Stimulated activated CD4-positive, alpha-beta T cell treated with anti-CD3 and anti-CD28 coated beads, Interleukin-2, amount 100 ng/mL, for 48 hours (primary cell): ENCODE measurements around the gene C12orf75.
"Not testable (repeated sequence)": the region's sequence is repeated elsewhere in the genome, so short reads cannot be mapped to it uniquely, and the experiment has no call there.

ENCODE experiments used
- DNase-seq, 2 donors: peaks; one replicate each; pipeline ENCODE4 v3.0.0-alpha.2; 2020

The C12orf75 gene

DNA sequence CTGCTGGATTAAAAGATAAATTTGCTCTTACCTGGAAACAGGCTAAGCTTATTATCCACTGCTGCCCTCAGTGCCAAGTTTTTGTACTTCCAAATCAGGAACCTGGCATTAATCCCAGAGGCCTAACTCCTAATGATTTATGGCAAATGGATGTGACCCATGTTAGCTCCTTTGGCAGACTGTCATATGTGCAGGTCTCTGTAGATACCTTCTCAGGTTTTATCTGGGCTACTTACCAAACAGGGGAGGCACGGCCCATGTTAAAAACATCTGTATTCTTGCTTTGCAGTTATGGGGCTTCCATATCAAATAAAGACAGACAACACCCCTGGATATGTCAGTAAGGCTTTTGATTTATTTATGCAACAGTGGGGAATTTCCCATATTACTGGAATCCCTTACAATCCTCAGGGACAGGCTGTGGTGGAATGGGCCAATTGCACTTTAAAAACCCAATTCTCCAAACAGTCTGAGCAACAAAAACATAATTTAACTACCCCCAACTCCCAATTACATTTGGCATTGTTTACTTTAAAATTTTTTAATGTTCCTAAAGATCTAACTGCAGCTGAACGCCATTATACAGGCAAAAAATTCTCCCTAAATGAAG, 19.9 kb upstream of the C12orf75 start:
- DNase-seq: not testable (repeated sequence)

DNA sequence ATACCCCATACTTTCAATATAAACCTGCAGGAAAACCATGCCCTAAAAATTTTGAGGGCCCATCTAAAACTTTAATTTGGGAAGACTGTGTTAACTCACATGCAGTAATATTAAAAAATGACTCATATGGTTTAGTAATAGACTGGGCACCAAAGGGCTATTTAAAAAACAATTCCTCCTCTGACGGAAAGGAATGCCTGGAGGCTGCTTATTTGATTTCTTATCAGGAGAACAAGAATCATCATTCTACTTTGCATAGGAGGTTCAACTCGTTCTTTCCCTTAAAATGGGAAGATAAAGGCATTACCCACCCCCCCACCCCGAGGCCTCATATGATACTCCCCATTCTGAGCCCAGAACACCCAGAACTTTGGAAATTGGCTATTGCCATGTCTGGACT, 18.6 kb upstream of the C12orf75 start:
- not testable (repeated sequence) for DNase-seq

DNA sequence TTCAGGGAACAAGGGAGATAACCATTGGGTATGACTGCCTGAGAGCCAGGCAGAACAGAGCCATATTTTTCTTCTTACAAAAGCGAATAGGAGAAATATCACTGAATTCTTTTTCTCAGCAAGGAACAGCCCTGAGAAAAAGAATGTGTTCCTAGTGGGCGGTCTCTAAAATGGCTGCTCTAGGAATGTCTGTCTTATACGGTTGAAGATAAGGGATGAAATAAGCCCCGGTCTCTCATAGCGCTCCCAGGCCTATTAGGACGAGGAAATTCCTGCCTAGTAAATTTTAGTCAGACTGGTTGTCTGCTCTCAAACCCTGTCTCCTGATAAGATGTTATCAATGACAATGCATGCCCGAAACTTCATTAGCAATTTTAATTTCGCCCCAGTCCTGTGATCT, 16.7 kb upstream of the C12orf75 start:
- not testable (repeated sequence) for DNase-seq

DNA sequence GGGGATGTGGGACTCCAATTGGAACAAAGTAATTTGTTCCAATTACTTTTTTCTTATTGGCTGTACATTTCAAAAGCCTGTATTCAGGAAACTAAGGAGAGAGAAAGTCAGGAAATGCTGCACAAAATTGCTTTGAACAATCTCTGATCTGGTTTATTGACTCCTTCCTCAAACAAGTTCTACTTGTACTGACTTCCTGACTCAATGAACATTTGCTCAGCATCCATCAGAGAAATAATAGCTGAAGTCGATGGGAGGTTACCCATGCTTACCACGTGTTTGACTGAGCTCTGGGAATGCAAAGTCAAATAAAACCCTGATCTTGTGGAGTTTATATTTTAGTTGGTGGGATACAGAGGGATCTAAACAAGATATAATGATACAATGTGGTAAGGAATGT, 15.4 kb upstream of the C12orf75 start:
- DNase-seq: no peak

DNA sequence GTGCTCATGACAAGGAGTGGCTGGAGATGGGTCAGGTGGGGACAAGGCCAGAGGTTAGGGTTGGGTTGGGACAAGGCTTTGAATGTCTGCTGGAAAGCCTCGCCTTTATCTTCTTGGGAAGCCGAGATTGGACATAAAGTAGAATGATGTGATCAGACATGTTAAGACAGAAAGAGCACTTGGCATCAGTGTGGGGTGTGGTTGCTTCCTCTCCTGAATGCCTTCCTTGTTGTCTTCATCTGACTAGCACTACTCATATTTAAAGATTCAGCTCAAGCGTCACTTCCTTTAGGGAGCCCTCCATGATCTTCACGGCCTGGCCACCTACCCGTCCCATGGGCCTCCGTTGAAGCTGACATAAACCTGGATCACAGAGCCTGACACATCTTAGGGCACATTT, 14.8 kb upstream of the C12orf75 start:
- no peak for DNase-seq

DNA sequence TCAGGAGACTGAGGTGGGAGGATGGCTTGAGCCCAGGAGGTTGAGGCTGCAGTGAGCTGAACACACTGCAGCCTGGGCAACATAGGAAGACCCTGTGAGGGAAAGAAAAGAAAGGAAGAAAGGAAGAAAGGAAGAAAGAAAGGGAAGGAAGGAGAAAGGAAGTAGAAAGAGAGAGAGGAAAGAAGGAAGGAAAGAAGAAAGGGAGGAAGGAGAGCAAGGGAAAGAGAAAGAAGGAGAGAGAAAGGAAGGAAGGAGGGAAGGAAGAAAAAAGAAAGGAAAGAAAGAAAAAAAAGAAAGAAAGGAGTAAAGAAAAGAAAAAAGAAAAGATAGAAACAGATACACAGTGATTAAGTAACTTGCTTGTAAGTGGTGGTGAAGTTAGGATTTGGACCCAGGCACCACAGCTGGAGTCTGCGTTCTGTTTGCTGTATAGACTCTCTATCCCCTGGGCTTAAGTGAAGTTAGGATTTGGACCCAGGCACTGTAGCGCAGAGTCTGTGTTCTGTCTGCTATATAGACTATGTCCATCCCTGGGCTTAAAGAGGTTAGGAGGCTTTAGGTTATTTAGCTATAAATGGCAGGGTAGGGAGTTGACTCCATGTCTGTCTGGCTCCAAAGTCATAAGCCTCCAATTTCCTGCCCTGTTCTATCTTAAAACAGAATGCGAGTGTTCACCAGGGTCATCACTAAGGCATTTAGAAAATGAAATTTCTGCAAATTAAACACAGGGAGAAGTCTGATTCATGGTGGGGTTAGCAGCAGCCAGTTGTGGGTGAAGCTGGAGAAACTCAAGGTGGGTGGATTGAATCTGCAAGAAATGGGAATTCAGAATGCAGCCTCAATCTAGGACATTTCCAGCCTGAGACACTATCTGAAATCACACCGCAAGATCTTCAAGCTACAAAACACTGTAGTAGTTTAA, 13.3 kb upstream of the C12orf75 start:
- DNase-seq: no peak

DNA sequence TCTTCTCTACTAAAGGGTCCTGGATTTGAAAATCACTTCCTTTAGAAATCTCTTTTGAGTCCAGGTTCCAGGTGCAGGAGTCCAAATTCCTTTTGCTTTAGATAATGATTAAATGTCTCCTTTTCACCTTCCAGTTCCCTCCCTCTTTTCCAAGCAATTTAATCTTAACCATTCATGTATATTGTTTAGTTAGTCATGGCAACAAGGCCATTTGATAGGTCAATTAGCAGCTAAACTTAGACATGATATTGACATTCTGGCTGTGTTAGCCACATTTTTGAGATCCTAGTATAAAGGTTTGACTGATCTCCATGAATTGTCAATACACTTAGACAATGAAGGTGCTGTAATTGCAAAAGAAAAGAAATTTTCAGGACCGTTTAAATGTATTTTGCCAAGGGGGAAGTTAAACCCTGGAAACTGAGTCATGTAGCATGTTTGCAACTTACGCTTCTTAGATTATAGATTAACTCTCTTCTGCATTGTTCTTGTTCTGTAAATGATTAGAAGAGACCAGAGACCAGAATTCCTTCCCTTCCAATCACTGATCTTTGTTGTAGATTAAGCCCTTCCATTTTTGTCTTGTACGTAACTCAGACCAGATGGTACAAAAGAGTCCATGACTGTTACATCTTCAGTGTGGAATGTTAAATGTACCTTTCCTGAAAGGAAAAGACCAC, 12.4 kb upstream of the C12orf75 start:
- DNase-seq: no peak

DNA sequence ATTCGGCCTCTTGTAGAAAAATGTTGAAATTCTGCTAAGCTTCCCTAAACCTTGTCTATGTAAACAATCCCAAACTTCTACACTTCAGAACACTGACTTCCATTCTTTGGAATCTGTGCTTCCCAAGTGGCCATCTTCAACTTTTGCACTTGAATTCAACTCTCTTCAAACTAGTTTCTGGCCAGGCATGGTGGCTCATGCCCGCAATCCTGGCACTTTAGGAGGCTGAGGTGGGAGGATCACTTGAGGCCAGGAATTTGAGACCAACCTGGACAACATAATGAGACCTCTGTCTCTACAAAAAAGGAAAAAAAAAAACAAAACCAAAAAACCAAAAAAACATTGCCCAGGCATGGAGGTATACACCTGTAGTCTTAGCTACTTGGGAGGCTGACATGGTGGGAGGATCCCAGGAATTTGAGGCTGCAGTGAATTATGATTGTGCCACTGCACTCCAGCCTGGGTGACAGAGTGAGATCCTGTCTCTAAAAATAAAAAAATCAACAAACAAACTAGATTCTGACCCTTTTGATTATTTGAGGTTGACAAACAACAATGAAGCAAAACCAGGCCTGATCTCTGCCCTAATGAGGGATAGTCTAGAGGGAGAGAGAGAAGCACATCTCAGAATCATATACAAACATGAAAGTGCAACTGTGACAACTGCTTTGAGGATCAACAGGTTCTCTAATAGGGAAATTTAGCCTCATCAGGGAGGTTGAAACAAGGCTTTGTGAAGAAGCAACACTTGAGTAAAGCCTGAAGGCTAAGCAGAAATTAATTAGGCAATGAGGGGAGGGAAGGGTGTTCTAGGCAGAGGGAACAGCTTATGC, 11.6 kb upstream of the C12orf75 start:
- no peak for DNase-seq

DNA sequence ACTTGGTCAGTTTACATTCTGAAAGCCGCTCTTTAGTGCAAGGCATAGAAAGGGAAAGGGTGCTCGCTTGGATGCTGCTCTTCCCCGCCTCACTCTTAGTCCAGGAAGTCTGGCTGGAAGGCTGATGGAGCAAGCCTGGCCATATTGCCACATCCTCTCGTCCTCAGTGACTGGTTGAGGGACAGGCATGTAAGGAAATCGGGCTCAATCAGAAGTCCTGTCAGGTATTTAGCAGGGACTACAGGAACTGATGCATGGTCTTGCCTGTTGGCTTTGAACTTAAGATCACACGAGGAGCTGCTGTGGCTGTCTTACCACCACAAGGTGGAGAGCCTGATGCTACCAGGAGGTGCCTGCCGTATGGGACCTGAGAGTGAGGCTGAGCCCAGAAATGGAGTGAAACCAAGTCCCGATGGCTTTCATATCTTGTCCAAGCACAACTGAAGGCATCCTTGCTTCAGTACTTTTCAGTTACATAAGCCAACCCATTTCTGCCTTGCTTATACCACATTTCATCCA, 10.7 kb upstream of the C12orf75 start:
- no peak for DNase-seq

DNA sequence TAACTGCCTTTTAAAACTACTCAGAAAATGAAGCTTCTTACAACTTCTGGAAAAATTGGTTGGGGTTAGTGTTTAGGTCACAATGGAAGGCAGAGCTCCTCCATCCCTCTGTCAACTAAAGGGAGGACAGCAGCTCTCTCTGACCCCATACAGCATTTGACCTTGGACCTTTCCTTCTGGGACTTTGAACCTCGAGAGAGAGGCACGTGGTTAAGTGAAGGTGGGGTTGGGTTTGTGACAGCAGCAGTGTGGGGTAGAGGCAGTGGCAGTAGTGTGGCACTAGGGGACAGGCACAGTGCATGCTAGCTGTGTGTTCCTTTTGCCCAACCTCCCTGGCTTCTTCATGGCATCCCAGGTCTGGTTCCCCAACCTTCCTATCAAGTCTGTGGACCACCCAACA, 9.4 kb upstream of the C12orf75 start:
- no peak for DNase-seq

DNA sequence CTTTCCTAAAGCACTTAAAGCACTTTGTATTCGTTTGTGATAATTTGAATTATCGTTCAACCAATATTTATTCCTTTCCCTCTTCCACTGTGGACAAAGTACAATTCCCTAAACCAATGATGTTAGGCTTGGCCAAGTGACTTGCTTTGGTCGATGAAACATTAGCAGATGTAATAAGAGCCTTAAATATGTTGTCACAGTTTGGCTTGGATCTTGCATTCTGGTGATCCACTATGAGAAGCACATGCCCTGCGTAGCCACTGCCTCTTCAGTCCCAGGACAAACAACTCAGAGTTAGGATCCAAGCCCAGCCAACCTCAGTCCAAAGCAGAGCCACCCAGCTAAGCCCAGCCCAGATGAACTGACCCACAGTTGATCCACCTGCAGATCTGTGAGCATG, 8.4 kb upstream of the C12orf75 start:
- no peak for DNase-seq

DNA sequence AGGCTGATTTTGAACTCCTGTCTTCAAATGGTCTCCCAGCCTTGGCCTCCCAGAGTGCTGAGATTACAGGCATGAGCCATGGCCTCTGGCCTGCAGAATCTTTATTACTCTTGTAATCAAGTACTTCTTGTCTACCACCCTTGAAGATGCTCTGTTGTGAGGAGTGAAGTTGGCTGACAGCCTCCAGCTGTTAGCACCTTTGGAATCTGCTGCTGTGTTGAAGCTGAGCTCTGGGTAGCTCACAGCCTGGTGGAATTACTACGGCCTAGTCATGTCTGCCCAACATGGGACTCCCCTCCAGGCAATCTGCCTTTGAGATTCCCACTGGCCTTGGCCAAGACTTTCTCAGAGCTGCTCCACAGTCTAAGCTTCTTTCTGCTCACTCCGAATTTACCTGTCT, 5.8 kb upstream of the C12orf75 start:
- DNase-seq: no peak

DNA sequence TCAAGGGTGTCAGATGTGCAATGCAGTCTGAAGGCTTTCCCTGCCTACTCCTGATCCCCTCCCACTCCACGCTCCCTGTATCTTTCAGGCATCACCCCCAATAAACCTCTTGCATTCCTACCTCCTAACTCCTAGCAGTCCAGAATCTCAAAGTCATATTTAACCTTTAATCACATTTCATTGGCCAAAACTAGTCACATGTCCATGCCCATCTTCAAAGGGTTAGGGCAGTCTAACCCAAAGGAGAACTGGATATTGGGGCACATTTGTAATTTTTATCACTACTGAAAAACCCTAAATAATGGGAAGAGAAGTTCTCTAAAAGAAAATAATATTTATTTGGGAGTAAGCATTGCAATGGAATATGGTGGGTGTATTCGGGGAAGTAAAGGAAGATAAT, 5.4 kb upstream of the C12orf75 start:
- DNase-seq: no peak

DNA sequence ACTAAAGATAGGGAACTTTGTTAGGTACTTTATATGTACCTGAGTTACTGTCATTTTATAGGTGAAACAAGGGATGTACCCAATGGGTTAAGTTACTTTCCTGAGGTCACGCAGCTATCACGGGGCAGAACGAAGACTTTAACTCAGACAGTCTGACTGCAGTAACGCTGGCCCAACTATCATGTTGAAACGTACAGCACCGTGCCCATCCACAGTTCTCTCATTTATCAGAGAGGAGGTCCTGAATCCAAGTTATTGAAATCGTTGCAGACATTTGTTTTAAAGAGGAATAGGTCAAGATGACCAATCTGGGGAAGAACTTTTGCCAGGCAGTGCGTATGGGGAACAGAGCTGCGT, 587 bp upstream of the C12orf75 start:
- DNase-seq: peak in 1 of 2 donors; percentile 4

DNA sequence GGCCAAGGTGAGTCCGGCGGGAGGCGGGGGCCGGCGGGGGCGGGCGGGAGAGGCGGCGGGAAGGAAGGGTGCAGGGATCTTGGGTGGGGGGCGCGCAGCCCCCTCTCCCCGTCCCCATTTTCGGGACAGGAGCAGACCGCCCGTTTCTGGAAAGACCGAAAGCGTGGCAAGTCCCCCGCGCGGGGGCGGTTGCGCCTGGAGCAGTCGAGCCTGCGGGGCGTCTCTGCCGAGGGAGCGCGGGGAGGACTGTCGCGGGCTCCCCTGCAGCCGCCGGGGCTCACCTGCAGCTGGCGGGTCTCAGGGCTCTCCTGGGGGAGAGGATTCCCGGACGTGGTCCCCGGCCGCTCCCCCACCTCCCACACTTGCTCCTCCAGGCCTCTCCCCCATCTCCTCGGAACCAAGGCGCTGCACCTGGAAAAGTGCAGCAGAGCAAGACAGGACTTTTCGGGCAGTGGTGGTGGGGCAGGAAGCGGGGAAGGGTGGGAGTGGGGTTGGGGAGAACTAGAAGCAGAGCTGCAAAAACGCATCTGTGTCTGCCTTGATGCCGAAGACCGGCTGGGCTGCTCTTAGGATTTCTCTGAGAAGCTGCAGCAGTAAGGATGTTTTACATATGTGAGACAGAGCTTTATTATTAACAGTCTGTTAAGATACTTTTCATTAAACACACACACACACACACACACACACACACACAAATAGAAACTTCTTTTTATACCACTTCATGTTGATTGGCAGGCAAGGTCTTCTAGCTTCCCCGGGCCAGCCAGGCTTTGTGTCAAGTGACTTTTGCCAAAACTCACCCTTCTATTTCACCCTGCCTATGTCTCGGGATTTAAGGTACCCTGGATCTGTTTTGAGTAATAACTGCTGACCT, 677 bp downstream of the C12orf75 start:
- peak; percentile 7 to 22 for DNase-seq

DNA sequence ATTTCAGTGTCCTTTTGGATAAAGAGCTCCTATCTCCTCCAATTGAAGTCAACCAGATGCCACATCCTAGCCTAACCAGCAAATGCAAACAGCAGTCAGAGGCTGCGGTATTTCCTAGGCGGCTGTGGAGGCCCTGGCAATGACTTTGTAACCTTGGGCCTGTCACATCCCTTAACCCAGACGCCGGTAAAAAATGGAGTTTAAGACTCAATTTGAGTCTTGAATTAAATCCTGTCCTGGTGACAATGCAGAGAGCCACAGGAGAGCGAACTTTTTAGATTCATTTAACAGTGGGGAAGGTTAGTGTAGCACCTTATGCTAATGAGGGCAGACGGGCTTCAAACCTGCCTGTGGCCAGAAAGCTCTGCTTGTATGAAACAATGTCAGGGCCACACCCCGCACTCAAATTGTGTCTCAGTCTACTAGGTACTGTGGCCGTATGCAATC, 1.3 kb downstream of the C12orf75 start:
- DNase-seq: no peak

DNA sequence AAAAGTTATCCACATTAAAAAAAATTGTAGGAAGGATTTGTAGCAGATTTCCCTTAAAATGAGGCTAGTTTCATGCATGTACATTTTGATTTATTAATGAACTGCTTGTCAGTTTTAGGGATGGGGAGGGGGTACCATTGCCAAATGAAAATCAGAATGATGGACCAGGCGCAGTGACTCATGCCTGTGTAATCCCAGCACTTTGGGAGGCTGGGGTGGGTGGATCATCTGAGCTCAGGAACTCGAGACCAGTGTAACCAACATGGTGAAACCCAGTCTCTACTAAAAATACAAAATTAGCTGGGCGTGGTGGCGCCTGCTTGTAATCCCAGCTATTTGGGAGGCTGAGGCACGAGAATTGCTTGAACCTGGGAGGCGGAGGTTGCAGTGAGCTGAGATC, 1.8 kb downstream of the C12orf75 start:
- DNase-seq: not testable (repeated sequence)

DNA sequence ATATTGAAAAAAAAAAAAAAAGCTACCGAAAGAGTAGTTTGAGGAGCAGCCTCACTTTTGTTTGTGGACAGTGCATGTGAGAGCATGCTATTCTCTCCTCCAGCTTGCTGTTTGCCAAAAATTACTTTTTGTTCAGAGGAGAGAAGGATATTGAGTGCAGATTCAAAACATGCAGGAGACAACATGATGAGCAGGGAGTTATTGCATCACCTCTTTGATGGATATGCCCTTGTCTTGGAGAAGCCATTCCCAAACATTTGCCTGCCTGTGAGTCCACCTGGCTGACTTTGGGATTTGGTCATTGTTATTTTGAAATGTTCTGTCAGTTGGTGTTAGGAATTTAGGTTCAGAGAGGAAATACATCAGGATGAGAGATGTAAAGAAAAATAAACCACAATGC, 2.4 kb downstream of the C12orf75 start:
- DNase-seq: no peak

DNA sequence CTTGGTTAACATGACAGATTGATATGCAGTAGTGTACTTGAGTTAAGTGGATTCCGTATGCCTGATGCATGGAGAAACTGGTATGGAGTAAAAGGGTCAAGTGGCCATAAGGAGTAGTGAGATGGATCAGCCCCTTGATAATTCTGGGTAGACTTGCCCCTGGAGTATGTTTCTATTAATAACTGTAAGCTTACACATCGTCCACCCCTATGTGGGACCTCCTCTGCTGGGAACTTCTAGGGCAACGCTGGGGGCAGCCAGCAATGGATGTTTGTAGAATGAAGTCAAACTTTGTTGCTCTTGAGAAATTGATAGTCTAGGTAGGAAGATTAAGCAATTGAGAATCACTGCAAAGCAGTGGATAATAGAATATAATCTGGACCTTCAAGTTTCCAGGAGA, 3.5 kb downstream of the C12orf75 start:
- no peak for DNase-seq

DNA sequence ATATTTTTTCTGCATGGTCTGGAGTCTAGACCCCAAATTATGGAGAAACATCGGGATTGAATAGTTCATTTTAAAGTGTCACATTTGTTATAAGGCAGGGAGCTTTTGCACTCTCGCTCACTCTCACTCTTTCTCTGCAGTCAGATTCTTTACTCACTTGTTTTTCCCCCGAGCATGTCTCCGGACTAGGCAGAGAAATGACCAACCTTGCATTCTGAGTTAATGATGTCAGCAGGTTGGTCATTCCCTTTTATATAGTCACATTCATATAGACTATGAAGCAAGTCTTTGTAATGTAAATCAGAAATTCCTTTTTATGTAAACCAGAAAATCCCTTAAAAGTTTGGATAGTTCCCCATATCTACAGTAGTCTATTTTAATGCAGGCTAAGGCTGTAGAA, 4.1 kb downstream of the C12orf75 start:
- DNase-seq: no peak

DNA sequence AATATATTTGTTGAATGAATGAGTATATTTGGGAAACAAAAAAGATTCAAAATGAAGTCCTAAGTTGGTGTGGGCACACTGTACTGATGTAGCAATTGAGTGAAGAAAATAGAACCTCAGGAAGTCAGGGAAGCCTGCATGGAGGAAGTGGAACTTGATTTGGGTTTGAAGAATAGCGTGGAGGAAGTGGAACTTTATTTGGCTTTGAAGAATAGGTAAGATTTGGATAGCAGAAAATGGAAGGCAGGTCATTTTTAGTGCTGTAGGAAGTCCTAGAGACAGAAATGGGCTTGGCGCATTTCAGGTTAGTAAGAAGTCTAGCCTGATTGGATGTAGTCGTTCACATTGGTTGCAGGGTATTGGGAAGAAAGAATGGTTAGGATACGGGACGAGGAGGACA, 5.4 kb downstream of the C12orf75 start:
- DNase-seq: no peak

DNA sequence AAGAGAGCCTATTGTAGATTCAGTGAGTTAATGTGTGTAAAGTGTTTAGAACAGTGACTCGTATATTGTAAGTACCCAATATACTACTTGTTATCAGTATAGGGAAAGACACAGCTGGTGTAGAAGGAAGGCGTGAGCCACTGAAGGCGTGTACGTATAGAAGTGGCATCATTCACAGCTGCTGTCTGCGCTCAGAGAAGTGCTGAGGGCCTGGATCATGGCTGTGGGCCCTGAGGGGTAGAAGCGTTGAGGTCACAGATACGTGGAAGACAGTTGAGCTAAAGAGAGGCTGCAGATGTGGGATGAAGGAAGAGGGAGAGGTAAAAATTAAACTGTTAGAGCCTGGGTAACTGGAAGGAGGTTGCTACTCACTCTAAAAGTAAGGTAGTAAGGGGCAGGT, 5.9 kb downstream of the C12orf75 start:
- no peak for DNase-seq
